ENCODE results near the gene CDC20.

The CDC20 gene

DNA sequence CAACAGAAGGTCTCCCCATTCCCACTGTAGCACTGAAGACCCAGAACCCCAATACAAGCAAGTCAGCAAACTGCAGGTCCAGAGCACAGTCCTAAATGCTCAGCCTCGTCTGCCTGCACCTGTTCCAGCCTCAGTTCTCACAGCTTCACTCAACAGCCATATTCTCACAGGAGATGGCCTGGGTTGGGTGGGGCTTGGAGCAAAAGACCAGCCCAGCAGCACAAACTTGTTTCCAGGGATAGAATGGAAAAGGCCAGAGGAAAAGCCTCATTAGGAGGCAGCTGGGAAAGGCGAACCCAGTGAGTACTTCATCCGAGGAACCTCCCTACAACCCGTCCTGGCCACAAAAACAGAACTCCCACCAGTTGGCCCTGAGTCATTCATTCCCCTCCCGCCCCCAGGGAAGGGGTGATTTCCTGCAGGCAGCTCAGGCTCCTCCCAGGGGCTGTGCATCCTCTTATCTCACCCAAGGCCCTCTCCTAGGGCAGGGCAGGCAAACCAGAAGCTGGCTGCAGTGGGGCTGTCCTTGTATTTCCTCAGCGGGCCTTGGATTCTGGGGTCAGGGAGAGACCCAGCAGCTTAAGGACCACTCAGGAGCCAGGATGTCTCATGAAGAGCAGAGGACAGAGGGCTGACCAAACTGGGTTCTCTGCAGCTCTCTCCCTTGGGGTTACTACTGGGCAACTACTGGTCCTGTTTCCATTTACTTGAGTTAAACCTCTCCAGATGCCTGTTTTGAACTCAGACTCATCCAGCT is 28.6 kb upstream of the CDC20 start:
- DNase-seq (ENCODE audit: low spot score): no peak

GRCh38 chr1:43331688-43332087 is 27.1 kb upstream of the CDC20 start:
- no peak for DNase-seq (ENCODE audit: low spot score)

GRCh38 chr1:43334453-43335205 is 24.2 kb upstream of the CDC20 start:
- no peak for DNase-seq (ENCODE audit: low spot score)

DNA sequence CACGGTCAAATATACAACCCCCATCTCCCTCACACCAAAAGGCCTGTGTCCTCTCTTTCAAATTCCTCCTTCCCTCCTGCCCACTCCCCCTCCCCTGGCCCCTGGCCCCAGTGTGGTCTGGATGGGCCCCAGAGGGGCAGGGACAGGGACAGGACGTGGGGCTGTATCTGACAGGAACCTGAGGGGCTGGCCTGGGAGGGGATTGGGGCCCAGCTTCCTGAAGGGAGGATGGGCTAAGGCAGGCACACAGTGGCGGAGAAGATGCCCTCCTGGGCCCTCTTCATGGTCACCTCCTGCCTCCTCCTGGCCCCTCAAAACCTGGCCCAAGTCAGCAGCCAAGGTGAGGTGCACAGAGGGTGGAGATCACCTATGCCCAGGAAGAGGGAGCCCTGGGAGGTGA is 21.2 kb upstream of the CDC20 start, which contains the start of gene MPL:
Gene MPL, plus strand, starts transcription at position 231 of the 400 bp plus-strand sequence. Its CDS starts 31 bp downstream, at position 262.
- DNase-seq (ENCODE audit: low spot score): no peak

GRCh38 chr1:43338001-43338400 is 20.8 kb upstream of the CDC20 start:
- DNase-seq (ENCODE audit: low spot score): no peak

DNA sequence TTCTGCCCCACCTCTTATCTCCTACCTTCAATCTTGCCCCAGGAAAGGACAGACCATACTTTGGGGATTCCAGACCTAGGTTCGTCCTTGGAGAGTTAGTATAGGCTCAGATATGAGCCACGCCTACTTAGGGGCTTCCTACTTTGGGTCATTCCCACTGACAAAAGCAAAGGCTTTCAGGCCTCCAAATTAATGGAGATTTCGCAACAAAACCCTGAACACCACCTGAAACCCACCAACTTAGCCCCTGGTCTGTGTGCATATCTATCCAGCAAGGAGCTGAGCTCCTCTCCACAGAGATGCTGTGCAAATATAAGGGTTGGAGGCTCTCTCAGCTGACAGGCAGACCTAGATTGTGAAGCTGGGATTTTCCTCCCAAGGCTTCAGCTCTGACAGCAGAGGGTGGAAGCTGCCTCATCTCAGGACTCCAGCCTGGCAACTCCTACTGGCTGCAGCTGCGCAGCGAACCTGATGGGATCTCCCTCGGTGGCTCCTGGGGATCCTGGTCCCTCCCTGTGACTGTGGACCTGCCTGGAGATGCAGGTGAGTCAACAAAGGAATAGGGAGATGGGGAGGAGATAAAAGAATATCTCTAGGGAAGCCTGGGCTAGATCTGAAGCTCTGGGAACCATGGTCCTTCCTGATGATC is 19.1 kb upstream of the CDC20 start:
- no peak for DNase-seq (ENCODE audit: low spot score)

DNA sequence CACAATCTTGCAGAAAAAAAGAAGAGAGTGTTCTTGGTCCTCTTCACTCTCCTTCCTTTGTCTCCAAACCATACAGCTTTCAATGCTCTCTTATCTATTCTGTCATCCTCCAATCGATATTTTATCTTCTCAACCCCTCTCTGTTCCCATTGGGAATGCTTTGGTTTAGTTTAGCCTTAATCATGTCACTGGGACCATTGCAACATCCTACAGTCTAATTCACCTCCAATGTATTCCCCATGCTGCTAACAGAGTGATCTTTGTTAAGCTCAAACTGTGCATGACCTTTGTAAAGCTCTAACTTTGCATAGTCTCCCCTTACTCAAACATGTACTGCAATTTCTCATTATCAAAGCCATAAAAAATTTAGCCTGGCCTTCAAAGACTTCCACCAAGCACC is 18.2 kb upstream of the CDC20 start:
- no peak for DNase-seq (ENCODE audit: low spot score)

DNA sequence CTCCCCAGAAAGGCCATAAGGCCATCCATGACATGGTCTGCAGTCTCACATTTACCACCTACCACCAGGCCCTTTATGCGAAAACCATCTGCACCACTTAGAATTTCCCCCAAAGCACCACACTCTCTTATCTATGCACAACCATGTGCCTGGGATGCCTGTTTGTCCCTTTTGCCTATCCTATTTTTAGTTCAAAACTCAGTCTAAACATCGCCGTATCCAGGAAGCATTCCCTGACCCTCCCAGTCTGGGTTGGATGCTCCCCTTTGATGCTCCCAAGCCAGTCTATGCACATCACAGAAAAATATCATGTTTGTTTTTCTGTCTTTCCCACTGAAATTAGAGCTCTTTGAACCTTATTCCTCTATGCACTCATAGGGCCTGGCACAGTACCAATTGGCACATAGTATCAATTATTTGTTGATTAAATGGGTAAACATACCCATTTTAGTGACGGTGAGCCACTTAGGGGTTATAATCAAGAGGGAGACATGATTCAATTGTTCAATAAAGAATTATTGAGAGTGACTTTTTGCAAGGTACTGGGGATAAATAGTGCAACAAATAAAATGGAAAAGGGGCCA is 14.4 kb upstream of the CDC20 start:
- DNase-seq (ENCODE audit: low spot score): no peak

DNA sequence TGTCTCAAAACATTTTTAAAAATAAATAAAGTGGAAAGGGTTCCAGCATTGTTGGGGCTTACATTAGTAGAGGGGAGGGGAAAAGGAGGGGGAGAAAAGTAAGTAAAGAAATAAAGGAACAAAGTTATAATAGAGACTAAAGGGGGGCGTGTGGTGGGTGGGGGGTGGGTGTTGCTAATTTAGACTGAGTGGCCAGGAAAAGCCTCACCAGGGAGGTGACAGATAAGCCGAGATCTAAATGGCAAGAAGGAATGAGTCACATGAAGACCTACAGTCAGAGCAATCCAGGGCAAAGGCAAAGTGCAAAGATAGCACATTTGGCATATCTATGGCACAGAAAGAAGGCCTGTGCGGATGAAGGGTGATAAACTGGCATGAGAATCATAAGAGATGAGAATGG is 13.7 kb upstream of the CDC20 start:
- DNase-seq (ENCODE audit: low spot score): no peak

DNA sequence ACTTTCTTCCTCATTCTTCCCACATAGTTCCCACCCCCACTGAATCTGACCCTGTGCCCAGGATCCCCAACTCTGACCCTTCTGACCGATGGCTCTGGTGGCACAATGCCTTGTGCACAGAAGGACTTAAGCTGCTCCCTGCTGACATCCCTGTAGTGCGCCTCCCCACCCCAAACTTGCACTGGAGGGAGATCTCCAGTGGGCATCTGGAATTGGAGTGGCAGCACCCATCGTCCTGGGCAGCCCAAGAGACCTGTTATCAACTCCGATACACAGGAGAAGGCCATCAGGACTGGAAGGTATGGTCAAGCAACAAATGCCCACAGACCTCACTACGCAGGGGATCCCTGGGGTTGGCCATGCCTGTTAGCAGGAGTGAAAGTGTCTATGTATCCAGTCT is 12.1 kb upstream of the CDC20 start:
- no peak for DNase-seq (ENCODE audit: low spot score)

DNA sequence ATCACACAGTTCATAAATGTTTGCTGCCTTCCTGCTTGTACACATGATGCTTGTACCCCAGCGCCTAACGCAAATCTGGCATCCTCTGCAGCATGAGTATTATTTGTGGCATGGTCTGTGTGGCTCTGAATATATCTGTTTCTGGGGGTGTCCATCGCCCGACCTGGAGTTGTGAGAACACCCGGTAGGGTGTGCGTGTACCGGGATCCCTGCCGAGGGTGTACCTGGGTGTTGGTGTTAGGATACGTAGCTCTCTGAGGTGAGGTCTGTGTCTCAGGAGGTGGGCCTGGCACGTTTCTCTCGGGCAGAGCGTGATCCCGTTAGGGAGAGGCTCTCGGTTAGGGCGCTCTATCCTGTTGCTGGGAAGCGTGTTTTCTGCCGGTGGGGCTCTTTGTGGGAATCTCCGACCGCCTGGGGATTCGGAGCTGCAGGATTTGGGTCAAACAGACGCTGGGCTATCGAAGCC is 10.4 kb upstream of the CDC20 start:
- no peak for DNase-seq (ENCODE audit: low spot score)

- peak; percentile 77 for DNase-seq (ENCODE audit: low spot score)
Measured at GRCh38 chr1:43348809-43349593, 9.8 kb upstream of the CDC20 start.

- no peak for DNase-seq (ENCODE audit: low spot score)
Measured at GRCh38 chr1:43349594-43350306, 9.0 kb upstream of the CDC20 start.

DNA sequence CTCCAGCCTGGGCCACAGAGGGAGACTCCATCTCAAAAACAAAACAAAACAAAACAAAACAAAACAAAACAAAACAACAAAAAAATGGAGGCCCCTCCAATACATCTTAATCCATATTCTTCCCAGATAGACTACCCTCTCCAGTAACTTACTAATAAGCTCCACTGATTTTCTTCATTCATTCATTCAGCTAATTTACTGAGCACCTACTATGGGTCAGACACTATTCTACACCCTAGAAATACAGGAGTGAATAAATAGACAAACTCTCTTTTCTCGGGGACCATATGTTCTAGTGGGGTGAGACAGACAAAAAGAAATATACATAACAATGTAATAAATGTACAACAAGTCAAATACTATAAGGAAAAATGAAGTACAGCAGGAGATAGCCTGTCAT is 7.8 kb upstream of the CDC20 start:
- DNase-seq (ENCODE audit: low spot score): no peak

- no peak for DNase-seq (ENCODE audit: low spot score)
Measured at GRCh38 chr1:43351421-43352350, 7.1 kb upstream of the CDC20 start.

- DNase-seq (ENCODE audit: low spot score): no peak
Measured at GRCh38 chr1:43352351-43352705, 6.5 kb upstream of the CDC20 start.

GRCh38 chr1:43352881-43353280 is 5.9 kb upstream of the CDC20 start:
- DNase-seq (ENCODE audit: low spot score): no peak

DNA sequence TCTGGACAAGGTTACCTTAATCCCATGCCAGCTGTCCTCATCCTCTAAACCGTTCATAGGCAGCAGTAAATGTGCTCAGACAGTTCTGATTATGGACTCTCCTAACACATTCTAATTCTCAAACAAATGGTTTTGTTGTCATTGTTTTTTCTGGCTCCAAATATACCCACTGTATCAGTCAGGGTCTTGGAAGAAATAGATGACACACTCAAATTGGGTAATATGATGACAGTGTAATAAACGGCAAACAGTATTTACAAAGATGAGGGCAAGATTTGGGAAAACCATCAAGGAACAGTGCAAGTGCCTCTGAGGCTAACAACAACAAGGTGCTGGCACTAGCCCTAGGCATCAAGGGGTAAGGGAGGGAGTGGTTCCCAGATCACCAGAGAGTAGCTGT is 4.3 kb upstream of the CDC20 start:
- no peak for DNase-seq (ENCODE audit: low spot score)

- no peak for DNase-seq (ENCODE audit: low spot score)
Measured at GRCh38 chr1:43354936-43355335, 3.8 kb upstream of the CDC20 start.

DNA sequence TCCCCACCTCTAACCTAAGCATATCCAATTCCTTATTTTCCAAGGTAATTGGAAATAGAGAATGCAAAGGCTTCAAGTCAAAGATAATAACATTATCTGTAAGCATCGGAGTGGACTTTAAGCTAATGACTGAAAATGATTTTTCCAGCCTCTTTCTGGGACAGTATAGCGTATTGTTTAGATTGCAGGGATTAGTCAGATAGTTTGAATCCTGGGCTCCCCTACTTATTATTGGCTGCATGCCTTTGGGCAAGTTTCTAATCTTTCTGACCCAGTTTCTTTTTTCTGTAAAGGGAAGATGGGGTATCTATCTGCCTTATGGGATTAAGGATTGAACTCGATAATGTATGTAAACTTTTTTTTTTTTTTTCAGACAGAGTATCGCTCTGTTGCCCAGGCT is 1.5 kb upstream of the CDC20 start:
- no peak for DNase-seq (ENCODE audit: low spot score)

Measured in left forelimb (tissue), 1 donor.